ENCODE measurements around the gene ROBO4.
A peak's percentile ranks its signal among the peaks of the same experiment; 100 is the strongest.

ROBO4 gene

GRCh38 chr11:124917115-124917637 lies 19.5 kb upstream of the ROBO4 start:
- no peak for DNase-seq

- no peak for DNase-seq
Measured at GRCh38 chr11:124916370-124916710, 18.7 kb upstream of the ROBO4 start.

GRCh38 chr11:124915541-124916369 lies 18.1 kb upstream of the ROBO4 start:
- DNase-seq: no peak

- DNase-seq: no peak
Measured at GRCh38 chr11:124902616-124903015, 5.0 kb upstream of the ROBO4 start.

- DNase-seq: no peak
Measured at GRCh38 chr11:124900464-124900863, 2.8 kb upstream of the ROBO4 start.

- no peak for DNase-seq
Measured at GRCh38 chr11:124899383-124900145, 1.9 kb upstream of the ROBO4 start.

- no peak for DNase-seq
Measured at GRCh38 chr11:124898711-124899110, 1.0 kb upstream of the ROBO4 start.

- no peak for DNase-seq
Measured at GRCh38 chr11:124898263-124898680, 607 bp upstream of the ROBO4 start.

GRCh38 chr11:124896821-124897391 lies 759 bp downstream of the ROBO4 start:
- DNase-seq: no peak

GRCh38 chr11:124896071-124896750 lies 1.5 kb downstream of the ROBO4 start:
- no peak for DNase-seq

GRCh38 chr11:124895471-124895971 lies 2.1 kb downstream of the ROBO4 start:
- no peak for DNase-seq

- no peak for DNase-seq
Measured at GRCh38 chr11:124894606-124895430, 2.8 kb downstream of the ROBO4 start.

- DNase-seq: no peak
Measured at GRCh38 chr11:124893781-124894401, 3.8 kb downstream of the ROBO4 start.

- peak in 1 of 2 experiments; percentile 6 for DNase-seq
Measured at GRCh38 chr11:124892750-124893454, 4.8 kb downstream of the ROBO4 start.

- DNase-seq: no peak
Measured at GRCh38 chr11:124892146-124892545, 5.5 kb downstream of the ROBO4 start.

GRCh38 chr11:124891373-124891861 lies 6.2 kb downstream of the ROBO4 start:
- DNase-seq: no peak

GRCh38 chr11:124890683-124891372 lies 6.8 kb downstream of the ROBO4 start:
- DNase-seq: no peak

GRCh38 chr11:124890151-124890550 lies 7.5 kb downstream of the ROBO4 start:
- no peak for DNase-seq

GRCh38 chr11:124889191-124890091 lies 8.2 kb downstream of the ROBO4 start:
- no peak for DNase-seq

Data from Kasumi-1 (cell line).